Breast epithelium (tissue), 4 donors: ENCODE results near the gene FARP1. TPM values are rescaled to one million over a fixed set of nuclear protein-coding genes. Genes with fewer than 3 reads are reported as not detected.

Source experiments
- DNase-seq, 2 donors: peaks; one replicate each; pipeline ENCODE4 v3.0.0-alpha.2; 2019; ENCODE audit warnings: low spot score in 2 of 2
- H3K27ac ChIP-seq, 2 donors: fragments of 200-600 bp; sonication (generic) in 1 of 2; one replicate each; pipeline ENCODE4 v1.5.1; 2016 to 2019; ENCODE audit warnings: mild to moderate bottlenecking in 1 of 2
- H3K27me3 ChIP-seq, 2 donors: fragments of 200-600 bp; sonication (generic) in 1 of 2; one replicate each; pipeline versions ENCODE4 v1.5.1 to v1.6.0; 2017 to 2019; ENCODE audit warnings: control low read depth in 1 of 2, mild to moderate bottlenecking in 1 of 2
- H3K36me3 ChIP-seq: fragments of 200-600 bp; one replicate; pipeline ENCODE4 v1.5.1; 2019
- H3K4me1 ChIP-seq, 2 donors: fragments of 200-600 bp; sonication (generic); one replicate each; pipeline ENCODE4 v1.5.1; 2016 to 2019; ENCODE audit warnings: control low read depth in 1 of 2
- H3K4me3 ChIP-seq, 3 donors: fragments of 200-600 bp; sonication (generic); 1 replicate in 2 of 3; 2 replicates in 1 of 3; pipeline ENCODE4 v1.5.1; 2016 to 2019; ENCODE audit warnings: mild to moderate bottlenecking in 3 of 3, moderate library complexity in 2 of 3
- H3K9me3 ChIP-seq, 2 donors: fragments of 200-600 bp; sonication (generic) in 1 of 2; one replicate each; pipeline ENCODE4 v1.5.1; 2016 to 2019; ENCODE audit warnings: control low read depth in 1 of 2
- POLR2A ChIP-seq: fragments of 450-650 bp; IDR thresholded peaks from one replicate; pipeline ENCODE4 v1.6.1; 2016; ENCODE audit warnings: antibody characterized with exemption, mild to moderate bottlenecking, moderate library complexity
- POLR2AphosphoS5 ChIP-seq, 3 donors: sonication (generic); formaldehyde crosslinking; IDR thresholded peaks; one replicate each; pipeline ENCODE4 v1.6.1; 2017; ENCODE audit warnings: antibody characterized with exemption in 3 of 3
- intact Hi-C: fragments of 100-400 bp; cut with DNase I; formaldehyde crosslinking; loops from one replicate; pipeline ENCODE4 v1.15.1; 2023; ENCODE audit warnings: low total_unique reads
- total RNA-seq, 3 donors: library from RNA; depleted of rRNA; stranded (reverse); fragments of >200 nt; gene quantifications; one replicate each; pipeline ENCODE4 v1.1.0, GENCODE V29; 2016
- TF ChIP-seq, protein P1 (sequence below), 3 donors: fragments of 450-650 bp; IDR thresholded peaks; one replicate each; pipeline ENCODE4 v1.5.1; 2016 to 2017; ENCODE audit warnings: antibody characterized with exemption in 3 of 3, mild to moderate bottlenecking in 3 of 3, moderate library complexity in 3 of 3

Gene FARP1
- total RNA-seq, 3 donors from 2014 or later = 29.8 to 97.3 (median 80.1) TPM

DNA sequence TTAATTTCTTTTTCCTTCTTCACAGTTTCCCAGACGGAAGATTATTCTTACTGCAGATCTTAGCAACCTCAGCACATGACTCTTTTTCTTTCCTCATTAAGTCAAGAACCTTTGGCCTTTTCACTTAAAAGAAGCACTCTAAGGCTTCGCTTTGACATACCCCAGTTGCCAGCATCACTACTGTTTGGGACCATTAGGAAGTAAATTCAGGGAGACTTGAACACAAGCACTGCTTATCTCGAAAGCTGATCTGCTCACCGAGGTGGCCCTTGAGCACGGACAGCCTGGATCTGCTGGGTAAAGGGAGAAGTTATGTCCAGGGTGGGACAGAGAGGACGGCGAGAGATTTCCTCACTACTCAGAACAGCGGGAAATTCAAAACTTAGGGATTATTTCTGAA lies 185.6 kb downstream of the FARP1 start:
- no peaks in the 10 kb centered on the region for H3K9me3 ChIP-seq
- no peaks in the 10 kb centered on the region for H3K36me3 ChIP-seq
- H3K27ac ChIP-seq = no peak overlapping the region
- H3K4me1 ChIP-seq = peaks cover 0 to 4% of the 10 kb centered on the region in 2 donors
- DNase-seq = no peak
- TF ChIP-seq POLR2A (no peak), POLR2AphosphoS5 (IDR thresholded peaks at IDR 0.05) (no peak)
- TF ChIP-seq, protein P1, sequence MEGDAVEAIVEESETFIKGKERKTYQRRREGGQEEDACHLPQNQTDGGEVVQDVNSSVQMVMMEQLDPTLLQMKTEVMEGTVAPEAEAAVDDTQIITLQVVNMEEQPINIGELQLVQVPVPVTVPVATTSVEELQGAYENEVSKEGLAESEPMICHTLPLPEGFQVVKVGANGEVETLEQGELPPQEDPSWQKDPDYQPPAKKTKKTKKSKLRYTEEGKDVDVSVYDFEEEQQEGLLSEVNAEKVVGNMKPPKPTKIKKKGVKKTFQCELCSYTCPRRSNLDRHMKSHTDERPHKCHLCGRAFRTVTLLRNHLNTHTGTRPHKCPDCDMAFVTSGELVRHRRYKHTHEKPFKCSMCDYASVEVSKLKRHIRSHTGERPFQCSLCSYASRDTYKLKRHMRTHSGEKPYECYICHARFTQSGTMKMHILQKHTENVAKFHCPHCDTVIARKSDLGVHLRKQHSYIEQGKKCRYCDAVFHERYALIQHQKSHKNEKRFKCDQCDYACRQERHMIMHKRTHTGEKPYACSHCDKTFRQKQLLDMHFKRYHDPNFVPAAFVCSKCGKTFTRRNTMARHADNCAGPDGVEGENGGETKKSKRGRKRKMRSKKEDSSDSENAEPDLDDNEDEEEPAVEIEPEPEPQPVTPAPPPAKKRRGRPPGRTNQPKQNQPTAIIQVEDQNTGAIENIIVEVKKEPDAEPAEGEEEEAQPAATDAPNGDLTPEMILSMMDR (IDR thresholded peaks at IDR 0.05) = no peak
- H3K4me3 ChIP-seq = no peak overlapping the region
- intact Hi-C loops = no loop called here
- no peaks in the 10 kb centered on the region for H3K27me3 ChIP-seq

DNA sequence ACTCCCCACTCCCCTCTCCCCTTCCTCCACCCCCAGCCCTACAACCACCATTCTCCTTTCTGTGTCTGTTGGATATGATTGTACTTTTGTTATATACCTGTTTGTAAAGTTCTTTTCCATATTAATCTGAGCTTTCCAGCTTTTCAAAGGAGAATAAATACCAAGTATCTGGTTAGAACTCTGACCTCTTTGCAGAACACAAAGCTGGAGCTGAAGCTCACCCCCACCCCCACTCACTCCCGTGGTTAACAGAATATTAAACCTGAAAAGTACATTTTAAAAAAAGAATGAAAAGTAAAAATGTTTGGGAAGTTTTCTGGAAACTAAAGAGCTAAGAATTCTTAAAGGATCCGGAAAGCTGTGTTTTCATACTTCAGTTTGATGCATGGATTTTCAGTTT lies 189.3 kb downstream of the FARP1 start:
- Histone ChIP-seq H3K4me3 (no peak overlapping the region), H3K9me3 (no peaks in the 10 kb centered on the region), H3K4me1 (no peaks in the 10 kb centered on the region), H3K27me3 (no peaks in the 10 kb centered on the region), H3K36me3 (no peaks in the 10 kb centered on the region), H3K27ac (no peak overlapping the region)
- intact Hi-C loops = no loop called here
- TF ChIP-seq, protein P1 (IDR thresholded peaks at IDR 0.05) = no peak
- TF ChIP-seq POLR2A (no peak), POLR2AphosphoS5 (IDR thresholded peaks at IDR 0.05) (no peak)
- DNase-seq = no peak

DNA sequence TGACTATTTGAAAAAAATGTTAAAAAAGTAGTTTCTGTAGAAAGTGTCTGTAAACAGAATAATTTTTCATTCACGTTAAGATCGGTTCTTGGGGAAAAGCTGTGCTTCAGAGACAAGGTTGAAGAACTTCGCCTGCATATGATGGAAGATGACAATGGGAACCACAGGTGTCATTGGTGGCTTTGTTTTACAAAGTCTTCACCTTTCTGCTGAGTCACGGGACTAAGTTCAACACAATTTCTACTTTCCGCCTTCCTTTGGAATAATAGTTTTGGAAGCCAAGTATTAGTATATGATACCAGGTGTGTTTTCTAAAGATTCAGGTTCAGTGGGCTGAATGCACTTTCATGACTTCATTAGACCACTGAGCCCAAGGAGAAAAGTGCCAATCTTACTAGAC lies 189.8 kb downstream of the FARP1 start:
- Histone ChIP-seq H3K36me3 (no peaks in the 10 kb centered on the region), H3K27ac (no peak overlapping the region), H3K4me3 (no peak overlapping the region), H3K27me3 (no peaks in the 10 kb centered on the region), H3K4me1 (no peaks in the 10 kb centered on the region), H3K9me3 (no peaks in the 10 kb centered on the region)
- intact Hi-C loops = no loop called here
- DNase-seq = no peak
- TF ChIP-seq POLR2A (no peak), POLR2AphosphoS5 (IDR thresholded peaks at IDR 0.05) (no peak)
- TF ChIP-seq, protein P1 (IDR thresholded peaks at IDR 0.05) = no peak

DNA sequence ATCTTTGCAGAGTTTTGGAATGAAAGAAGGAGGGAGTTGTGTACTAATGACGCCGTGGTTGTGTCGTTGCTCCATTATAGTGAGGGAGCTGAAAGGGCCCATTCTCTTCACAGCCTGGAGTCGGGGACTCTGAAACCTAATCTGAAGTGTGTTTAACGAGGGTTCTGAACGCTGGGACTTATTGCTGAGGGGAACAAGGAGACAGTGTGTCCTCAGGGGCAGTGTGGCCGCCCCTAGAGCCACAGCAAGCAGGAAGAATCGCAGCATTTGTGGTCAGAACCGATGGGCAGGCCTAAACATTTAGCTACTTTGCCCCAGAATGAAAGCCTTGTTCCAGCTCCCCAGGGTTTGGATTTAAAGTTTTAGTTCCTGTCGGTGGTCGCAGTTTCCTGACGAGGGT lies 190.6 kb downstream of the FARP1 start:
- Histone ChIP-seq H3K27me3 (no peaks in the 10 kb centered on the region), H3K27ac (no peak overlapping the region), H3K9me3 (no peaks in the 10 kb centered on the region), H3K4me1 (no peaks in the 10 kb centered on the region), H3K36me3 (no peaks in the 10 kb centered on the region), H3K4me3 (no peak overlapping the region)
- intact Hi-C loops = no loop called here
- no peak for DNase-seq
- TF ChIP-seq, protein P1 (IDR thresholded peaks at IDR 0.05) = no peak
- TF ChIP-seq POLR2AphosphoS5 (IDR thresholded peaks at IDR 0.05) (no peak), POLR2A (no peak)

DNA sequence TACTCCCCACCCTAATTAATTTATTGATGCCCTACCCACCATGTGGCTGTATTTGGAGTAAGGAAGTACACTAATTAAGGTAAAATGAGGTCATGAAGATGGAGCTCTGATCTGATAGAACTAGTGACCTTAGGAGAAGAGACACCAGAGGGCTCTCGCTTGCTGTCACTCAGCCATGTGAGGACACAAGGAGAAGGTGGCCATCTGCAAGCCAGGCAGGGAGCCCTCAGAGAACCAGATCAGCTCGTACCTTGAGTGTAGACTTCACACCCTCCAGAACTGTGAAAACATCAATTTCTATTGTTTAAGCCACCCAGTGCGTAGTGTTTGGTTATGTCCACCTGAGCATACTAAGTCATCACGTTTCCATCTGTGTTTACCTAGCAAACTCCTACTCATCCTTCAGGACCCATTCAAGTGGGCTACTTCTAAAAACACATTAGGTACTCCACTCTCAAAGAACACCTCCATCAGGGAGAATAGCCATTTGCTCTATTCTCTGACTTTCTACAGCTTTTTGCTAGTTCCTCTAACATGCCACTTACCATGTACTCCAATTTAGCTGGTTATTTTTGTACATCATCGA lies 191.8 kb downstream of the FARP1 start:
- no peak for DNase-seq
- H3K36me3 ChIP-seq = no peaks in the 10 kb centered on the region
- H3K27ac ChIP-seq = no peak overlapping the region
- H3K4me3 ChIP-seq = no peak overlapping the region
- no peak for TF ChIP-seq POLR2A
- no peak for TF ChIP-seq POLR2AphosphoS5 (IDR thresholded peaks at IDR 0.05)
- TF ChIP-seq, protein P1 (IDR thresholded peaks at IDR 0.05) = no peak
- H3K4me1 ChIP-seq = no peaks in the 10 kb centered on the region
- H3K9me3 ChIP-seq = no peaks in the 10 kb centered on the region
- no peaks in the 10 kb centered on the region for H3K27me3 ChIP-seq
- intact Hi-C loops = no loop called here
